Measurements from ENCODE around the gene SLCO3A1. TPM values are rescaled to one million over a fixed set of nuclear protein-coding genes. Genes with fewer than 3 reads are reported as not detected.

Gene SLCO3A1
- total and polyA plus RNA-seq, 2 of the 8 experiments (the other 6 are each of a cell fraction or from before 2014, with no cell fraction given): 15.1 to 20.4 TPM

DNA sequence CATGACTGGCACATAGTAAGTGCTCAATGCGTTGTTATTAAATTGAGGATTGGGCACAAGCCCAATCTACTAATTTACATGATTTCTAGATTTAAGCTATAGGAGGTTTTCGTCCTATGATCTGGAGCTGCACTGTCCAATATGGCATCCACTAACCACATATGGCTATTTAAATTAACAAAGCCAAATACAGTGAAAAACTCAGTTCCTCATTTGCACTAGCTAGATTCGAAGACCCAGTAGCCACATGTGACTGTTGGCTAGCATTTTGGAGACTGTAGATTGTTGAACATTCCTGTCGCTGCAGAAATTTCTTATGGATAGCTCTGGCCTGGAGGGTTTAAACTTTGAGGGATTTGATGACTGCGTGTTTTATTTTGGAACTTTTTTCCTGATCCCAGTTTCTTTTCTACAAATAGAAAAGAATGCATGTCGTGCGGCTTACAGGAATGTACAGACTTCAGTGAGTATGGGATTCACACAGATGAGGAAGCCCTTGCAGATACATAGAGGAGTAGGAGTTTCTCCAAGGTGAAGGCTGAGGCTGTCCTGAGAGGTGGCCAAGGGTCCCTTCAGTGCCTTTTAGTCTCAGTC, 82.8 kb downstream of the SLCO3A1 start:
- CTCF ChIA-PET (ENCODE audit: partially characterized antibody): interaction anchor here (1.0 to 1.3 kb wide), 3 partner anchors 8 to 21 kb away, joined by 3 to 5 read pairs (median 4); no protein-coding TSS in a partner anchor

More for the DNA sequence above, 82.8 kb downstream of the SLCO3A1 start:
- Histone ChIP-seq H3K4me2 (ENCODE audit: insufficient read depth in 1 of 2, low read depth in 2 of 2, low read length in 2 of 2) (no peak overlapping the region), H3K4me1 (replicated peaks in 1 of 4; ENCODE audit: control insufficient read depth in 3 of 4, insufficient read depth in 4 of 4, low read length in 3 of 4) (peaks cover 9 to 25% (median 19%) of the 10 kb centered on the region in 4 experiments; a peak in 5 of 7 replicates), H3K27me3 (replicated peaks in 1 of 4; ENCODE audit: control insufficient read depth in 3 of 4, extremely low read depth in 1 of 4, insufficient read depth in 3 of 4, low read length in 3 of 4) (no peaks in the 10 kb centered on the region), H4K5ac (ENCODE audit: insufficient read length, low read depth, low read length) (no peak overlapping the region), H3K9ac (replicated peaks in 1 of 4; ENCODE audit: extremely low read depth in 1 of 4, low read depth in 3 of 4, low read length in 3 of 4) (no peak overlapping the region), H2BK5ac (ENCODE audit: low read depth, low read length) (no peak overlapping the region), H4K91ac (replicated peaks; ENCODE audit: insufficient read length, low read length) (no peak overlapping the region), H4K20me1 (replicated peaks in 1 of 2; ENCODE audit: control insufficient read depth in 1 of 2, insufficient read depth in 2 of 2, low read length in 2 of 2) (no peaks in the 10 kb centered on the region), H3K4me3 (ENCODE audit: extremely low read depth in 1 of 4, insufficient read depth in 2 of 4, low read depth in 3 of 4, low read length in 4 of 4) (no peak overlapping the region), H3K4ac (replicated peaks; ENCODE audit: insufficient read length, low read depth, low read length) (peak overlapping the region; percentile 1), H2AFZ (ENCODE audit: low read length) (no peak overlapping the region), H2BK12ac (ENCODE audit: low read depth, low read length) (no peak overlapping the region), H3K14ac (ENCODE audit: insufficient read length) (no peak overlapping the region), H2BK120ac (replicated peaks; ENCODE audit: low read depth, low read length) (no peak overlapping the region), H3K79me1 (ENCODE audit: low read depth, low read length) (no peaks in the 10 kb centered on the region), H3K36me3 (ENCODE audit: control insufficient read depth in 2 of 4, insufficient read depth in 4 of 4, low read length in 3 of 4) (no peaks in the 10 kb centered on the region), H3K27ac (ENCODE audit: low read depth, low read length) (no peak overlapping the region), H3K23me2 (ENCODE audit: low read depth, low read length) (no peaks in the 10 kb centered on the region), H3K9me3 (ENCODE audit: insufficient read depth in 2 of 2, low read depth in 1 of 2, low read length in 1 of 2) (no peaks in the 10 kb centered on the region), H2AK5ac (ENCODE audit: low read depth, low read length) (no peak overlapping the region), H2BK20ac (ENCODE audit: low read length) (no peak overlapping the region), H3K56ac (replicated peaks; ENCODE audit: insufficient read length, low read depth, low read length) (no peak overlapping the region), H3K79me2 (ENCODE audit: control insufficient read depth in 1 of 2, insufficient read depth in 2 of 2, low read length in 2 of 2) (peaks cover 0 to 13% of the 10 kb centered on the region in 2 experiments; a peak in 1 of 4 replicates), H4K8ac (ENCODE audit: extremely low read depth, insufficient read depth, low read length) (no peak overlapping the region), H3K23ac (ENCODE audit: insufficient read length) (no peak overlapping the region), H3K18ac (ENCODE audit: extremely low read depth, low read length) (no peak overlapping the region), H2BK15ac (ENCODE audit: low read length) (0 out of 2 replicates have a peak overlapping the region, but pooled peaks have one; percentile 46)
- WGBS, 2 experiments (ENCODE audit: extremely low coverage in 1 of 2, insufficient coverage in 1 of 2, insufficient read length in 1 of 2, insufficient replicate concordance in 2 of 2, low coverage in 1 of 2, low lambda C conversion rate in 2 of 2, missing lambda C conversion rate in 1 of 2): 92% methylated on average over 7 of the region's 7 CpGs; no CpG with 5 or more reads in 1 of the 2 experiments
- FAIRE-seq (no peak), DNase-seq (ENCODE audit: low read depth in 1 of 2, low spot score in 2 of 2) (no peak)
- POLR2A ChIA-PET (ENCODE audit: partially characterized antibody): interaction anchor here (1.6 kb wide), 1 partner anchor 12 kb away, joined by 5 read pairs; no protein-coding TSS in a partner anchor
- TF ChIP-seq CTCF (IDR thresholded peaks at IDR 0.05; ENCODE audit: control extremely low read depth in 1 of 3, insufficient read depth in 1 of 3, low read depth in 1 of 3, low read length in 3 of 3) (no peak), ATF2 (IDR thresholded peaks at IDR 0.05; ENCODE audit: low read length) (no peak)
